ENCODE measurements around the gene GPSM3.

GPSM3 gene

DNA sequence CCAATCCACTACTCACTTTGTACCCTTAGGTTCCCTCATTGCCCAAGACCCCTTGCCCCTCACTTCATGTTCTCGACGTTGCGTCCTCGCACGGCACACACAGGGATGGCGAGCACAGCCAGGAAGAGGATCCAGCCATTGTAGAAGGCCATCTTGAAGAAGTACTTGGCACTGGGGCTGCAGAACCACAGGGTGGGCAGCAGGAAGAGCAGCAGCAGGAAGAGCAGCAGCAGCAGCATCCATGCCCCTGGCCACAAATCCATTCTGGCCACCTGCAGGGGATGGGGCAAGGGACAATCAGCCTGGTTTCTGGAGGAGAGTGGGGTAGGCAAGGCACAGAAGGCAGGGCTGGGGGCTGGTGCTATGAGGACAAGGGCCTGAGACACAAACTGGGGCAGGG is 21.2 kb downstream of the GPSM3 start:
- no peak for DNase-seq

DNA sequence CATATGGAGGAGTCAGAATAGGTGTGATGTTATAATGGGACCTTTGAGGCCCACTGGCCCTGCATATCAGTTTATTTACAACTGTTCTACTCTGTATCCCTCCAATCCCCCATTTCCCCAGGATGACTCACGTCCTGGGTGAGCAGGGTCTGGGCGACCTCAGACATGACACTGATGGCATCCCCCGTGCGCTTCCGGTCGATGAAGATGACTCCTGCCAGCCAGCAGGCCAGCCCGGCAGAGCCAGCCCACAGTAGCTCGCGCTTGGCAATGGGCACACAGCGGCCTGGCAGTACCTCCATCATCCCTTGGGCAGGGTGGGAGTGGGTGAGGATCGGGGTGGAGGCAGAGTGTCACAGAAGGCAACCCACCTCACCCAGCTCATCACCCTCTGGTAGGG is 22.1 kb downstream of the GPSM3 start:
- DNase-seq = no peak

DNA sequence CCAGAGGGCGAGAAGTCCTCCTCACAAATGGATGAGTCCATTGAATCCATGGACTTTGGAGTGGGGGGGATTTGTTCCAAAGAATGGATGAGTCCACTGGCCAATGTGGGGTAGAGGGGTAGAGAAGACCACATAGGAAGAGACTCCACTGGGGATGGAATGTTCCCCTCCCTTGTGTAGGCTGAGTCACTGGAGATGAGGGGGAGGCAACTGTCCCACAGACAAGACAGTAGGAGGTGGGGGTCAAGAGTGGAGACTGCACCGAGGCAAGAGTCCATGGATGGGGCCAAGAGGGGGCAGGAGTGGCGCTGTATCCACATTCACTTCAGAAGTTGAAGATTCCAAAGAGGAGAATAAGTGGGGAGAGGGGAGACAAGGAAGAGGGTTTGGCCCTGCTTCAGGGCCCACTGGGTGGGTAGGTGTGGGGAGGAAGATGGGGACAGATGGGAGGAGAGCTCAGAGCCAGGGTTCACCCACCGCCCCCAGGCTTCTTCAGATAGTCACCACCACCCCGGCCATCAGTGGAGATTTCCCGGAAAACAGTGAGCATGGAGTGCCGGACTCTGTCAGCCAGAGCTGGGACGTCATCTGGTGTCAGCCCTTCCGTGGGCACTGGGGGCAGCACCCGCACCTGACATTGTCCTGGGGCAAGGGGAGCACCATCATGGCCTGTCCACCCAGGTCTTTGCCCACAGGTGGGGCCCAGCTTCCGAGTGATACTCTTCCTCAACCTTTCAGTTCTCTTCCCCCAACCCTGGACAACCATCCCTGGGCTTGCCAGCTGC is 23.4 kb downstream of the GPSM3 start:
- DNase-seq = no peak

DNA sequence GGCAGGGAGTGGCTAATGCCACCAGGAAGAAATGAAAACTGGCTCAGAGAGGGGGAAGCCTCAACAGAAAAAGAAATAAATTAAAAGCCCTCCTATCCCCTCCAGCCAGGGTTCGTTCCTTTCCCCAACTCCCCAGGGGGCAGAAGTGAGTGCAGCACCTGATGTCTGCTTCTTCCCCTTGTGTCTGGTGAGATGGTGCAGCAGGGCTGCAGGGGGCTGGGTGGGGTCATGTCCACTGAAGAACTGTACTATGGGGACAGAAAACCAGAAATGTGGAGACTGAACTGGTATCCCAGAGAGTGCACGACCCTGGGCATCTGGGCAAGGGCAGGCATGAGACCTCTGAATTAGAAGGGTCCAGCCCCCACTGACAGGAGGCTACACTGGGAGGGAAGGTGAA is 24.1 kb downstream of the GPSM3 start:
- no peak for DNase-seq

DNA sequence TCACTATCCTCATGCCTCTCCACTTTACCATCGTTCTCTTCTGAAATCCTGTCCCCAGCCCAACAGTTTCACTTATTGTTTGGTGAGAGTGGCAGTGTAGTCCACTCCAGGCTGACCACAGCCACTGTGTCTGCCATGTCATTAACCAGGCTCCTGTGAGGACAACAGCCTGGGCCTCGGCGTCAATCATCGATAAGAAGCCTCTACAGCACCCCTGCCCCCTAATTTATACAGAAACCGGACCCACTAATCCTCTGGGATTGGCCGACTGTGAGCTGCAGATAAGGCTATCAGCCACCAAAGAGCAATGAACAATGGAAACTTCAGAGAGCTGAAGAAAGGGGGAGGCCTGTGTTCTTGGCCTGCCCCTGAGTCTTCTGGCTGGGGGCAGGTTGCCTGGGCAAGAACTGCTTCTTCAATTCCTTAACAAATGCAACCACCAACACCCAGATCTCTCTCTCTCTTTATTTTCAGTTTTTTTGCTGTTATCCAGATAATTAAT is 24.6 kb downstream of the GPSM3 start:
- no peak for DNase-seq

DNA sequence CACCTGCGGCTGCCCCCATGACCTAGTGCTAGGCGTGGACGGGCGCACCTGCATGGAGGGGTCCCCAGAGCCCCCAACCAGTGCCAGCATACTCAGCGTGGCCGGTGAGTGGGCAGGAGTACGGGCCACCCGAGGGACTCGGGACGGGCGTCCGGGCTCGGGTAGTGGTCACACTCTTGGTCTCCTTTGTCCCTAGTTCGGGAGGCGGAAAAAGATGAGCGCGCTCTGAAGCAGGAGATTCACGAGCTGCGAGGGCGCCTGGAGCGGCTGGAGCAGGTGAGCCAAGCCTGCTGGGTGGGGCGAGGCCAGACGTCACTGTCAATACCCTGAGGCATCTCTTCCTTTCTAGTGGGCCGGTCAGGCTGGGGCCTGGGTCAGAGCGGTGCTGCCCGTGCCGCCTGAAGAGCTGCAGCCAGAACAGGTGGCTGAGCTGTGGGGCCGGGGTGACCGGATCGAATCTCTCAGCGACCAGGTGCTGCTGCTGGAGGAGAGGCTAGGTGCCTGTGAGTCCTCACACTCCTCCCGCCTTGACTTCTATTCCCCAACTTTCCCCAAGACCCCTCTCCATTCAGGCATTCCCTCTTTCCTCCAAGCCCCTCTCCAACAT is 25.2 kb downstream of the GPSM3 start:
- DNase-seq = no peak

DNA sequence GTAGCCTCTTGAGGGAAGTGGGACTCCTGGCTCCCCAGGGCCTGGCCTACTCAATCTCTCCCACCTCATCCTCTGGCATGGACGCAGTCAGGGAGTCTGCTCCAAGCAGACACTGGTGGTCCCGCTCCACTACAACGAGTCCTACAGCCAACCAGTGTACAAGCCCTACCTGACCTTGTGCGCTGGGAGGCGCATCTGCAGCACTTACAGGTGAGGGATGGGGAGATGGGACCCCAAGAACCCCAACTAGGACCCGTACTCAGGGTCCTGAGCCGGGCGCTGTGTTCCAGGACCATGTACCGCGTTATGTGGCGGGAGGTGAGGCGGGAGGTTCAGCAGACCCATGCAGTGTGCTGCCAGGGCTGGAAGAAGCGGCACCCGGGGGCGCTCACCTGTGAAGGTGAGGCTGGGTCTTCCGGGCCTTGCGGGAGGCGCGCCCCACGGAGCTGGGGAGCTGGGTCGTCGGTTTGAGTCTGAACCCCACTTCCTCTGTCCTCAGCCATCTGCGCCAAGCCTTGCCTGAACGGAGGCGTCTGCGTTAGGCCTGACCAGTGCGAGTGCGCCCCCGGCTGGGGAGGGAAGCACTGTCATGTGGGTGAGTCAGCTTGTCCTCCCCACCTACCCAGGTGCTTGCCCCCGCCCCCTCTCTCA is 25.9 kb downstream of the GPSM3 start:
- no peak for DNase-seq

DNA sequence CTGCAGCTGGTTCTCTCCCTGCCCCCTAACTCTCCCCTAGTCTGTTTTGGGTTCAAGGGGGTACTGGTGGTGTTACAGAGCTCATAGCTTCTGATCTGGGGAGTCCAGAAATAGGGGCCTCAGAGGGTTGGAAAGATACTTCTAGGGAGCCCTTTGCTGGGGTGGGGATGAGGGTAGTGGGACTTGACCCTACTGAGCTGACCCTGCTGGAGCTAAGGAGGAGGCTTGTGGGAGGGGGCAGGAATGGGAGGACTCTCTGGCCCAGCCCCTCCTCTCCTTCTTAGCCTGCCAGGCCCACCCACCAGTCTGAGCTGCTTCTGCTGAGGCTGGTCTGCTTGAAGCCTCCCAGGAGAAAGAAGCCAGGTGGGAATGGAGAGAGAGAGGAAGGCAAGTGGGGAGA is 28.1 kb downstream of the GPSM3 start, which contains the start of gene EGFL8:
Gene EGFL8, plus strand, starts transcription at position 301 of the 400 bp plus-strand sequence. CDS start 1,571 bp downstream, outside the sequence.
- DNase-seq = no peak

DNA sequence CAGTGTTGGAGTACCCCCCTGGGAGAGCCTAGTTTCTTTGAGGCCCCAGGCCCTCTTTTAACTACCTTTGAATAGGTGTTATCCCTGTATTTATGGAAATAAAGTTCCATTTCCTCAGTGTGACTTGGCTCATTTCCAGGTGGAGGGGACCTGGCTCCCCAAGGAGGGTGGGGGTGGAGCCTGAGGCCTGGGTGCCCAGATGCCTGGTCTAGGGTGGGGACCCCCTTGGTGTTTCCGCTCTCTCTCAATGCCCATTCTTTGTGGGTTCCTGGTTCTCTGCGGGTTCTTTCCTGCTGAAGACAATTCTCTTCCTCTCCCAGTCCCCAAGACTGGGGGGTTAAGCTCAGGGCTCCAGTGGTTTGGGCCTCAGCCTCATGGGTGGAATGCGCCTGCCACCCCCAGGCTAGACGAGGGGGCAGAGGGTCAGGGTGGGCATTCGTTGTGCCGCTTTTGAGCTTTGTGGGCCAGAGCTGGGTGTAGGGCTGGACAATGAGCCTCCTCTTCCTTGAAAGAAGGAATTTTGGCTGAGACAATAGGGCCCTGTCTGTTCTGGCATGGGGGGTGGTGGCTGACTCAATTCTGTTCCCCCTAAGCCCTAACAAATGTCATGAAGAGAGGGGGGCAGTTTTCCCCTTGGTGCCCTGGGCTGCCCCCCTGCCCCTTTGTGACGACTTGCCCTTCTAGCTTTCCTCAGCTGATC is 28.7 kb downstream of the GPSM3 start:
- DNase-seq = no peak

DNA sequence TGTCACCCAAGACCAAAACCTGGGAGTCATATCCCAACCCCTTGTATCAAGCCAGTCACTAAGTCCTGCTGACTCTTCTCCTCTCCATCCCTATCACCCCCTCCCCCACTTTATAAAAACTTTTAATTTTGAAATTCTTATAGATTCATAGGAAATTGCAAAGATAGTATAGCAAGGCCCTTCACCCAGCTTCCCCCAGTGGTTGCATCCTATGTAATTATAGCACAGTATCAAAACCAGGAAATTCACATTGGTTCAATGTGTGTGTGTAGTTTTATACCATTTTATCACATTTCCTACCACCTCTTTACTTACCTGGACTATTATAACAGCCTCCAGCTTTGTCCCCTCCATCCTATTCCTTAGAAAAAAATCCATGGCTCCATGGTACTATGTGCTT is 34.4 kb downstream of the GPSM3 start:
- no peak for DNase-seq

DNA sequence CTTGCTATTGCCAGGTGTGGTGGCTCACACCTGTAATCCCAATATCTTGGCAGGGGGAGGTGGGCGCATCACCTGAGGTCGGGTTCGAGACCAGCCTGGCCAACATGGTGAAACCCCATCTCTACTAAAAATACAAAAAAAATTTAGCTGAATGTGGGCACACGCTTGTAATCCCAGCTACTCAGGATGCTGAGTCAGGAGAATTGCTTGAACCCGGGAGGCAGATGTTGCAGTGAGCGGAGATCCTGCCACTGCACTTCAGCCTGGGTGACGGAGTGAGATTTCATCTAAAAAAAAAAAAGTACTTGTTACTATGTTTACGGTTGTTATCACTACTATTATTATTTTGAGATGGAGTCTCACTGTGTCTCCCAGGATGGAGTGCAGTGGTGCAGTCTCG is 35.6 kb downstream of the GPSM3 start:
- DNase-seq = no peak

DNA sequence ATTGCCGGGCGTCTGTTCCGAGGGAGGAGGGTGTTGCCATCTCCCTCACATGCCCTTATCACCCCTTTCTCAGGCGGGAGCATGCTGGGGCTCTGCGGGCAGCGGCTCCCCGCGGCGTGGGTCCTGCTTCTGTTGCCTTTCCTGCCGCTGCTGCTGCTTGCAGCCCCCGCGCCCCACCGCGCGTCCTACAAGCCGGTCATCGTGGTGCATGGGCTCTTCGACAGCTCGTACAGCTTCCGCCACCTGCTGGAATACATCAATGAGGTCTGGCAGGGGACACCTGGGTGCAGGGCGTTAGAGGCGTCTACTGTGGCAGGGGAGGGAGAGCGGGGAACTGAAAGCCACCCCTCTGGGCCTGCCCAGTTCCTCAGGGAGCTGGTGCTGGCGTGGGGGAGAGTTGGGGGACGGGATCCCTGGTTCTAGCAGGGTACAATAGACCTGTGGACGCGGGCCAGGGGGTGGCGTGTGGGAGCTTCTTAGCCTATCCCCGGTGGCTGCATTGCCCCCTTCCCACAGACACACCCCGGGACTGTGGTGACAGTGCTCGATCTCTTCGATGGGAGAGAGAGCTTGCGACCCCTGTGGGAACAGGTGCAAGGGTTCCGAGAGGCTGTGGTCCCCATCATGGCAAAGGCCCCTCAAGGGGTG is 37.8 kb downstream of the GPSM3 start:
- peak in 1 of 2 experiments; percentile 38 for DNase-seq

DNA sequence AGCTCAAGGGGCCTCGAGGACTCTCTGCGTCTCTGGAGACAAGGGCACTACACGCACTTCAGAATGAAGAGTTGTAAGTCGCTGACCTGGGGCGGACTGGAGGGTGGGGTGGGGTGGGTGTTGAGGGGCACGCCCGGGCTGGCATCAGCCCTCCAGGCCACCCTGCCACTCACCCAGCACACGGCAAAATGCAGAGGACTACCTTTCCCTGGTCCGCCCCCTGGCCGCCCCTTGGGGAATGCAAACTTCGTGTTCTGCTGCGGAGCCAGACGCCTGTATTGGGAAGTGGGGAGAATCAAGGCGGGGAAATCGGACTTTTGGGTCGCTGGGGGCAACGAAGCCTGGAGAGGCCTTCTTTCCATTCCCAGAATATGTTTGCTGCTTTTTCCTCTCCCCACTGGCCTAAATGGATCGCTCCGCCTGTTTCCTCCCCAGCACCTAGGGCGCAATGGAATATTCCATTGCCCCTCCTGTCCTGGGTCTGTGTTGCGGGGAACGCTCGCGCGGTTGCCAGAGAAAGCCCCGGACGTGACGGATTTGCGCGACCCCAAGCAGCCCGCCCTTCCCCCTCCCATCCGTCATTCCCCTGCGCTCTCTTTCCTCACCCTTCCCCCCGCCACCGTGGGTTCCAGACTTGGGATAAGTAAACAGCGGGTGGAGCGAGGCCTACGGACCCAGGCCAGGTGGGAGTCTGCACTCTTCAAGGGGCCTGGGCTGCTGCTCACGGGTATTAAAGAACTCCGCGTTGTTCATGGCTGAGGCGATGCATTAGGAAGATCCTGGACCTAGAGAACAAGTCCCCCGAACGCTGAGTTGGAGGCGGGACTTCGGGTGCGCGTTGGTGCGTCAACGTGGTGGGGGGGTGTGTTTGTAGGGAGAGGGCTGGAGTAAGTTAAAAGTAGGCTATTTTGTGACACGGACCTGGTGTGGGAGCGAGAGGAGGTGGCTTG is 38.6 kb downstream of the GPSM3 start, which contains the start of gene PPT2:
Gene PPT2, plus strand, starts transcription at position 578 of the 950 bp plus-strand sequence. CDS start 454 bp downstream, outside the sequence.
- peak; percentile 14 to 44 for DNase-seq

DNA sequence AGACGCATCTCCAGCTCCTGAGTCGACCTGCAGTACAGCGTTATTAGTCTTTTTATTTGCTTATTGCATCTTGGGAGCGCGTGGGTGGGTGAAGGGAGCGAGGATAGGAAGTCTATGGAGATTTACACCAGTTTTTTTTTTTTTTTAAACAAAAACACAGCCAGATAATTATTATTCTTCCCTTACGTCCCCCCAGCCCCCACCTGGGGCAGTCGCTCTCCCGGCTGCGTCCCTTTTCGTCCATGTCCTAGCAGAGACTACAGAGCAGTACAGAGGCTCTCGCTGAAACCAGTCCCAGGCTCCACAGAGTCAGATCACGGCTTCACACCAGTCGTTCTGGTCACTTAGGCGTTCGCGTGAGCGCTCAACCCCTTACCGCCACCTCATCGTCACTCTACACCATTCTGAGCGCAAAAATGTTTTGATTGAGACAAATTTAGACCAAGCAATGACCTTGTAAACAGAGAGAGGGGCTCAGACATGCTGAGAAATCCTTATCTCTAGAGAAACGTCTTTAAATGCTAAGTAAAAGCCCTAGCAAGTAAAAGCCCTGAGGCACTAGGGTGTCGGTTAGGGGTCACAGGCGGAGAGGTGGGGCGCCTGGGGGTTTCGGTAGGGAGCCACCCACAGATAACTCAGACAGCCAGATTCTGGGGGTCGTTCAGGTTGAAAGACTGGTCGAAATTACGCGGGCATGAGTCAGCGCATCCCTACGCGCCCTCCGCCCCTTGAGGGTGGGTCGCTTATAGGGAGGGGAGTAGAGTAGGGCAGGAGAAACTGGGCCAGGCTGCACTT is 39.5 kb downstream of the GPSM3 start:
- no peak for DNase-seq

DNA sequence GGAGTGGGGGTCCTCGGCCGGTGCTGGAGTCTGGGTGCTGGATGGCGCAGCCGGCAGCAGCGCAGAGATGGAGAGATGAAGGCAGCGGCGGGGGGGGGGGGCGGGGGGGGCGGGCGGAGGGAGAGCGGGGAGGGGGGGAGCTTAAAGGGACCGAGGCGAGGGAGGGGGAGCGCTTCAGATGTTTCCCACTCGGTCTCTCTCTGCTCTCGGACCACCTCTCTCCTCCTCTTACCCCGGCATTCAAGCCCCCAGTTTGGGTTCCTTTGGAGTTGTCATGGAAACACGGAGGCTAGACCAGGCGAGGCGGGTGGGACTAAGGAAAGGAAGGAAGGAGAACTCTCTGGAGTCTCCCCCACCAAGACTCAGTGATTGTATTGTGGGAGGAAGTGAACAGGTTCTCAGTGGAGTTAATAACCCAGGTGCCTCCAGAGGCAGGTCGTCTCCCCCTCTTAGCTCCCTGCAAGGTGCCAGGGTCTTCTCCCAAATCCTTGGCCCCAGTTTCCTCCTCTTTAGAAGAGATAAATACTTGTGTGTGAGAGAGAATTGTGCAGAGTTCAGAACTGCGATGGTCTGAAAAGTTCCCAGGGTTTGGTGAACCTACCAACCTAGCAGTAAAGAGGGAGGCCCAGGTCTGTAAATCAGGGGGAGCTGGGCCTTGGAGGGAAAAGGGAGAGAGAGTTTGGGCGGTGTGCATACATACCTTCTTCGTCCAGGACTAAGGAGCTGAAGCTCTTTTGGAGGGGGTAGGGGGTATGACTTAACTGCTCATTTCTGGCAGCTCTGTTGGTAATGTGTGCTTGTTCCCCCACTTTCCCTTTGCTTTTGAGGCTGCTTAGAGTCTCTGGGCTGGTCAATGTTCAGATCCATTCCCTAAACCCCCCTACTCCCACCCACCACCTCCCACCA is 40.3 kb downstream of the GPSM3 start, which contains the start of gene PRRT1:
Gene PRRT1, minus strand, starts transcription at position 77 of the 906 bp plus-strand sequence. CDS start 112 bp downstream, outside the sequence.
- no peak for DNase-seq

DNA sequence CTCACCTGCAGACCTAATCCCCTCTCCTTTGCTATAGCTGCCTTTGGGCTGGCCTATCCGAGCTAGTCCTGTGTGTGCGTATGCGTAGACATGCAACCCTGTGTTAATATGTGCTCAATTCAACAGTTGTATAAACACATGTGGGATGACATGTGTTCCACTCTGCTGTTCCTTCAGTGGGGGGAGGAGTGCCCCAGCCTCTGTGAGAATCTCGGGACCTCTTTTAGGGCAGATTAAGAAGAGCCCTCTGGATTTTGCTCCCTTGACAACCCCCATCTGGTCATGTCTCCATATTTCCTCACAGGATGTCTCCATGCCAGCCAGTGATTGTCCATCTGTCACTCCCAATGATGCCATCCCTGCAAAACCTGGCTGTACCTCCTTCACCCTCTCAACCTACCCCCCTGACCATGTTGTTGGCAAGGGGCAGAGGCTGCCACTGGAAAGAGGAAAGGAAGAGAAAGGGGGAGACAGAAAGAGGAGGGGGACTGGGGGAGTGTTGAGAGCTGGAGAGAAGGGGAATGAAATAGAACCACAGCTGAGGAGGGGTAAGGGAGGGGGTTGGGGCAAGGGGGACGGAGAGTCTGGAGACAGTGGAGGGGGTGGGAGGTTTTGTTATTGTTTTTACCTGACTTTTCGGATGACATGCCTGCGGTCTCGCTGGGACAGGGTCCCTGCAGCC is 41.1 kb downstream of the GPSM3 start:
- DNase-seq = no peak

DNA sequence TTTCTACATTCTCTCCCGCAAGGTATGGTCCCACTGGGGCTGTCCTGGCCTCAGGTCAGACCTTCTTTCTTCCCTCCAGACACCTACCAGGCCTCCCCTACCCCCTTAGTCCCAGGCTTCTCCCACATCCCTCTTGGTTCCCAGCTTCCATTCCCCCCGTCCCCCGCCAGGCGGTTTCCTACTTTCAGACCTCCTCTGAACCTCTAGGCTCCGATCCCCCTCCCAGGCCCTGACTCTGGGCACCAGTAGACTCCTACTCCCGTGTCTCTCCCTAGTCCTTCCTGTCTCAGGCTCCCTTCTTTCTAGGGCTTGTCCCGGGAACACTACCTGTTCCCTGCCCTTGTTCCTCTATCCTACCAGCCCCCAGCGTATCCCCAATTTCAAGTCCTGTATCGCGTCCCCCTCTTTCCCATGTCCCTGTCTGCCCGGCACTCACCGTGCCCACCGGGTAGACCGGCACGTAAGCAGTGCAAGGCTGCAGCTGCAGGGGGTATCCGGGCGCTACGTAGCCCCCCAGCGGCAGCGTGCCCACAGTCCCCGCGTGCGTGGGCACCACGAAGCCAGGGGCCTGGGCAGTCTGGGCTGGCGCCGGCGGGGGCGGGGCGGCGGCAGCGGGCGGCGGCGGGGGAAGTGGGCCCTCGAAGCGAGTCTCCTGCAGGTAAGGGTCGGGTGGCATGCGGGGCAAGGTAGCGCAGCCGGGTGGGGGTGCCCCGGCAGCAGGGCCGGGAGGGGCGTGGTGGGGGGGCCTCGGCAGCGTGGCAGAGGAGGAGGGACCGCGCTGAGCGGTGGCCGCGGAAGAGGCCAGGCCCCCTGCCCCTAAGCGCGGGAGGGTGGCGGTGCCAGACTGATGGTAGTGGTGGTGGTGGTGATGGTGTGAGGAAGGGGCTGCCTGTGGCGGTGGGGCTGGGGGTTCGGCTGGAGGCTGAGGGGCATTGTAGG is 42.2 kb downstream of the GPSM3 start:
- no peak for DNase-seq
